ENCODE measurements around the gene STRIP2. TPM values are rescaled to one million over a fixed set of nuclear protein-coding genes. Genes with fewer than 3 reads are reported as not detected.

Gene STRIP2
- total and polyA plus RNA-seq, 2 donors (not counting 1 experiment from before 2014, with no cell fraction given): 0.21 to 0.79 TPM

GRCh38 chr7:129453510-129454248, 19.4 kb downstream of the STRIP2 start:
- peaks cover 6% of the 10 kb centered on the region for H3K9me3 Mint-ChIP-seq (ENCODE audit: insufficient read depth)
- no peak overlapping the region for H3K27ac Mint-ChIP-seq
- Histone ChIP-seq H2AFZ (ENCODE audit: insufficient read depth, low read depth, low read length, poor library complexity, severe bottlenecking) (no peak overlapping the region), H3K4me1 (ENCODE audit: control insufficient read depth in 2 of 2, insufficient read depth in 2 of 2, low read length in 2 of 2) (no peaks in the 10 kb centered on the region), H3K27me3 (replicated peaks in 1 of 4; ENCODE audit: control extremely low read depth in 1 of 4, control insufficient read depth in 3 of 4, insufficient read depth in 4 of 4, low read length in 3 of 4) (no peaks in the 10 kb centered on the region), H3K4me3 (ENCODE audit: control extremely low read depth in 1 of 5, extremely low read depth in 1 of 5, insufficient read depth in 1 of 5, low read depth in 2 of 5, low read length in 4 of 5) (no peak overlapping the region), H3K27ac (ENCODE audit: low read length in 2 of 2) (no peak overlapping the region), H3K4me2 (replicated peaks; ENCODE audit: low read depth, low read length, poor library complexity, severe bottlenecking) (no peak overlapping the region), H3K79me2 (ENCODE audit: control insufficient read depth, insufficient read depth, low read length) (no peaks in the 10 kb centered on the region), H4K20me1 (ENCODE audit: control insufficient read depth, insufficient read depth, low read length, poor library complexity, severe bottlenecking) (no peaks in the 10 kb centered on the region), H3K36me3 (replicated peaks in 1 of 2; ENCODE audit: control extremely low read depth in 1 of 2, control insufficient read depth in 1 of 2, extremely low read depth in 1 of 2, insufficient read depth in 2 of 2, low read length in 1 of 2) (no peaks in the 10 kb centered on the region), H3K9ac (ENCODE audit: low read length) (no peak overlapping the region), H3K9me3 (ENCODE audit: control extremely low read depth in 1 of 3, control insufficient read depth in 2 of 3, insufficient read depth in 1 of 3, low read length in 2 of 3) (no peaks in the 10 kb centered on the region)
- ChIA-PET POLR2A (no interaction called here), CTCF (interaction anchor here (1.7 kb wide), 1 partner anchor 18 kb away, joined by 5 read pairs; no protein-coding TSS in a partner anchor)
- no peaks in the 10 kb centered on the region for H3K4me1 Mint-ChIP-seq
- TF ChIP-seq EZH2 (IDR thresholded peaks at IDR 0.05; ENCODE audit: borderline replicate concordance, insufficient read depth, low read depth, low read length, poor library complexity, severe bottlenecking): no peak
- TF ChIP-seq CTCF (IDR thresholded peaks at IDR 0.05): no peak
- no peak overlapping the region for H3K4me3 Mint-ChIP-seq
- WGBS (ENCODE audit: insufficient coverage): 100% methylated on average over 1 of the region's 1 CpG
- DNase-seq (no peak), ATAC-seq (ENCODE audit: low read depth) (no peak)
- H3K27me3 Mint-ChIP-seq: no peaks in the 10 kb centered on the region
- intact Hi-C loops (cut with micrococcal nuclease): no loop called here

- Mint-ChIP-seq H3K4me1 (no peaks in the 10 kb centered on the region), H3K27ac (no peak overlapping the region), H3K27me3 (no peaks in the 10 kb centered on the region), H3K4me3 (no peak overlapping the region), H3K9me3 (ENCODE audit: insufficient read depth) (peaks cover under 1% of the 10 kb centered on the region)
- TF ChIP-seq EZH2 (IDR thresholded peaks at IDR 0.05; ENCODE audit: borderline replicate concordance, insufficient read depth, low read depth, low read length, poor library complexity, severe bottlenecking): no peak
- TF ChIP-seq CTCF (IDR thresholded peaks at IDR 0.05): no peak
- no peak for ATAC-seq (ENCODE audit: low read depth)
- Histone ChIP-seq H3K27ac (ENCODE audit: low read length in 2 of 2) (no peak overlapping the region), H4K20me1 (ENCODE audit: control insufficient read depth, insufficient read depth, low read length, poor library complexity, severe bottlenecking) (no peaks in the 10 kb centered on the region), H3K4me1 (ENCODE audit: control insufficient read depth in 2 of 2, insufficient read depth in 2 of 2, low read length in 2 of 2) (no peaks in the 10 kb centered on the region), H3K36me3 (replicated peaks in 1 of 2; ENCODE audit: control extremely low read depth in 1 of 2, control insufficient read depth in 1 of 2, extremely low read depth in 1 of 2, insufficient read depth in 2 of 2, low read length in 1 of 2) (no peaks in the 10 kb centered on the region), H3K27me3 (replicated peaks in 1 of 4; ENCODE audit: control extremely low read depth in 1 of 4, control insufficient read depth in 3 of 4, insufficient read depth in 4 of 4, low read length in 3 of 4) (no peaks in the 10 kb centered on the region), H3K4me3 (ENCODE audit: control extremely low read depth in 1 of 5, extremely low read depth in 1 of 5, insufficient read depth in 1 of 5, low read depth in 2 of 5, low read length in 4 of 5) (no peak overlapping the region), H2AFZ (ENCODE audit: insufficient read depth, low read depth, low read length, poor library complexity, severe bottlenecking) (no peak overlapping the region), H3K79me2 (ENCODE audit: control insufficient read depth, insufficient read depth, low read length) (no peaks in the 10 kb centered on the region), H3K9me3 (ENCODE audit: control extremely low read depth in 1 of 3, control insufficient read depth in 2 of 3, insufficient read depth in 1 of 3, low read length in 2 of 3) (no peaks in the 10 kb centered on the region), H3K4me2 (replicated peaks; ENCODE audit: low read depth, low read length, poor library complexity, severe bottlenecking) (no peak overlapping the region), H3K9ac (ENCODE audit: low read length) (no peak overlapping the region)
- ChIA-PET CTCF (interaction anchor here (1.7 kb wide), 1 partner anchor 17 kb away, joined by 5 read pairs; no protein-coding TSS in a partner anchor), POLR2A (no interaction called here)
- no peak for DNase-seq
- intact Hi-C loops (cut with micrococcal nuclease): no loop called here
- WGBS (ENCODE audit: insufficient coverage): 94% methylated on average over 4 of the region's 4 CpGs
Measured at GRCh38 chr7:129454249-129454551, 20.0 kb downstream of the STRIP2 start.
